SK-N-SH treated with all-trans-retinoic acid at 6 μM for 48 hours (cell line): Measurements from ENCODE around the gene AVEN.

Source experiments
- ATAC-seq: fragments of 200-7000 bp; cut with Tn5 transposase; 3 replicates; pipeline ENCODE4 v1.9.1; 2020; ENCODE audit warnings: mild to moderate bottlenecking, moderate library complexity
- ARNTL ChIP-seq: fragments of 450-650 bp; formaldehyde crosslinking; IDR thresholded peaks from 2 replicates; pipeline ENCODE4 v1.5.0; 2020; ENCODE audit warnings: low read depth, mild to moderate bottlenecking, moderate library complexity, borderline replicate concordance
- BACH2 ChIP-seq: fragments of 250-450 bp; sonication (Bioruptor Pico); IDR thresholded peaks from 2 replicates; pipeline ENCODE4 v1.9.0; 2021; ENCODE audit warnings: mild to moderate bottlenecking, borderline replicate concordance
- CSDC2 ChIP-seq: fragments of 250-450 bp; sonication (Bioruptor Pico); IDR thresholded peaks from 2 replicates; pipeline ENCODE4 v1.5.0; 2020; ENCODE audit warnings: mild to moderate bottlenecking, moderate library complexity
- ESRRG ChIP-seq: fragments of 250-450 bp; sonication (Bioruptor Pico); IDR thresholded peaks from 2 replicates; pipeline ENCODE4 v1.6.1; 2021; ENCODE audit warnings: mild to moderate bottlenecking
- GLIS3 ChIP-seq: fragments of 250-450 bp; sonication (Bioruptor Pico); IDR thresholded peaks from 2 replicates; pipeline ENCODE4 v1.5.0; 2020; ENCODE audit warnings: mild to moderate bottlenecking, moderate library complexity
- ISL1 ChIP-seq: fragments of 250-450 bp; sonication (Bioruptor Pico); IDR thresholded peaks from 2 replicates; pipeline ENCODE4 v2.1.2; 2022; ENCODE audit warnings: mild to moderate bottlenecking, moderate library complexity
- OSR1 ChIP-seq: fragments of 250-450 bp; sonication (Bioruptor Pico); IDR thresholded peaks from 2 replicates; pipeline ENCODE4 v1.8.0; 2022; ENCODE audit warnings: moderate library complexity, mild to moderate bottlenecking, inconsistent platforms
- POU6F1 ChIP-seq: fragments of 250-450 bp; sonication (Bioruptor Pico); IDR thresholded peaks from 2 replicates; pipeline ENCODE4 v1.8.0; 2021; ENCODE audit warnings: low read depth, mild to moderate bottlenecking, moderate library complexity, borderline replicate concordance
- PPARA ChIP-seq: fragments of 250-450 bp; sonication (Bioruptor Pico); IDR thresholded peaks from 2 replicates; pipeline ENCODE4 v1.5.0; 2020; ENCODE audit warnings: mild to moderate bottlenecking, borderline replicate concordance
- RARB ChIP-seq: fragments of 250-450 bp; sonication (Bioruptor Pico); IDR thresholded peaks from 2 replicates; pipeline ENCODE4 v1.8.0; 2021; ENCODE audit warnings: mild to moderate bottlenecking, moderate library complexity
- TCF4 ChIP-seq: fragments of 250-450 bp; sonication (Bioruptor Pico); IDR thresholded peaks from 2 replicates; pipeline ENCODE4 v1.8.0; 2021; ENCODE audit warnings: mild to moderate bottlenecking, moderate library complexity, borderline replicate concordance
- TOX ChIP-seq: fragments of 250-450 bp; sonication (Bioruptor Pico); IDR thresholded peaks from 2 replicates; pipeline ENCODE4 v1.8.0; 2021; ENCODE audit warnings: mild to moderate bottlenecking, moderate library complexity, borderline replicate concordance
- ZC3H10 ChIP-seq: fragments of 250-450 bp; sonication (Bioruptor Pico); IDR thresholded peaks from 2 replicates; pipeline ENCODE4 v1.5.1; 2021; ENCODE audit warnings: mild to moderate bottlenecking, moderate library complexity
- ZFP3 ChIP-seq: fragments of 250-450 bp; sonication (Bioruptor Pico); IDR thresholded peaks from 2 replicates; pipeline ENCODE4 v1.5.0; 2020; ENCODE audit warnings: mild to moderate bottlenecking, moderate library complexity
- ZFP30 ChIP-seq: fragments of 450-650 bp; formaldehyde crosslinking; IDR thresholded peaks from 2 replicates; pipeline ENCODE4 v1.5.0; 2022; ENCODE audit warnings: mild to moderate bottlenecking, moderate library complexity
- ZNF565 ChIP-seq: fragments of 450-650 bp; formaldehyde crosslinking; conservative IDR thresholded peaks from 2 replicates; pipeline ENCODE4 v1.5.0; 2020; ENCODE audit warnings: low read depth, mild to moderate bottlenecking, moderate library complexity
- ZNF70 ChIP-seq: fragments of 450-650 bp; formaldehyde crosslinking; IDR thresholded peaks from 2 replicates; pipeline ENCODE4 v1.5.0; 2020; ENCODE audit warnings: mild to moderate bottlenecking, moderate library complexity
- ZNF8 ChIP-seq: fragments of 450-650 bp; formaldehyde crosslinking; IDR thresholded peaks from 2 replicates; pipeline ENCODE4 v1.5.0; 2020; ENCODE audit warnings: mild to moderate bottlenecking, moderate library complexity
- TF ChIP-seq, protein P1 (sequence below): fragments of 250-450 bp; sonication (Bioruptor Pico); IDR thresholded peaks from 2 replicates; pipeline ENCODE4 v1.5.0; 2020; ENCODE audit warnings: mild to moderate bottlenecking, moderate library complexity
- TF ChIP-seq, protein P2 (sequence below): fragments of 250-450 bp; sonication (Bioruptor Pico); IDR thresholded peaks from 2 replicates; pipeline ENCODE4 v1.5.1; 2021; ENCODE audit warnings: mild to moderate bottlenecking, moderate library complexity
- TF ChIP-seq, protein P3 (sequence below): fragments of 250-450 bp; sonication (Bioruptor Pico); IDR thresholded peaks from 2 replicates; pipeline ENCODE4 v1.5.1; 2020; ENCODE audit warnings: low read depth, mild to moderate bottlenecking, moderate library complexity

Gene AVEN

GRCh38 chr15:33852570-33852969 lies 186.4 kb downstream of the AVEN start:
- peak; percentile 76 for ATAC-seq

GRCh38 chr15:33852094-33852493 lies 186.9 kb downstream of the AVEN start:
- TF ChIP-seq ARNTL (CRISPR knock-in tag) (no peak), ISL1 (CRISPR knock-in tag) (no peak), ZNF8 (no peak), BACH2 (CRISPR knock-in tag) (no peak), POU6F1 (no peak), PPARA (CRISPR knock-in tag) (no peak), GLIS3 (CRISPR knock-in tag) (no peak), TOX (CRISPR knock-in tag) (no peak), ZC3H10 (no peak), ZNF565 (CRISPR knock-in tag) (no peak)
- TF ChIP-seq, protein P1, sequence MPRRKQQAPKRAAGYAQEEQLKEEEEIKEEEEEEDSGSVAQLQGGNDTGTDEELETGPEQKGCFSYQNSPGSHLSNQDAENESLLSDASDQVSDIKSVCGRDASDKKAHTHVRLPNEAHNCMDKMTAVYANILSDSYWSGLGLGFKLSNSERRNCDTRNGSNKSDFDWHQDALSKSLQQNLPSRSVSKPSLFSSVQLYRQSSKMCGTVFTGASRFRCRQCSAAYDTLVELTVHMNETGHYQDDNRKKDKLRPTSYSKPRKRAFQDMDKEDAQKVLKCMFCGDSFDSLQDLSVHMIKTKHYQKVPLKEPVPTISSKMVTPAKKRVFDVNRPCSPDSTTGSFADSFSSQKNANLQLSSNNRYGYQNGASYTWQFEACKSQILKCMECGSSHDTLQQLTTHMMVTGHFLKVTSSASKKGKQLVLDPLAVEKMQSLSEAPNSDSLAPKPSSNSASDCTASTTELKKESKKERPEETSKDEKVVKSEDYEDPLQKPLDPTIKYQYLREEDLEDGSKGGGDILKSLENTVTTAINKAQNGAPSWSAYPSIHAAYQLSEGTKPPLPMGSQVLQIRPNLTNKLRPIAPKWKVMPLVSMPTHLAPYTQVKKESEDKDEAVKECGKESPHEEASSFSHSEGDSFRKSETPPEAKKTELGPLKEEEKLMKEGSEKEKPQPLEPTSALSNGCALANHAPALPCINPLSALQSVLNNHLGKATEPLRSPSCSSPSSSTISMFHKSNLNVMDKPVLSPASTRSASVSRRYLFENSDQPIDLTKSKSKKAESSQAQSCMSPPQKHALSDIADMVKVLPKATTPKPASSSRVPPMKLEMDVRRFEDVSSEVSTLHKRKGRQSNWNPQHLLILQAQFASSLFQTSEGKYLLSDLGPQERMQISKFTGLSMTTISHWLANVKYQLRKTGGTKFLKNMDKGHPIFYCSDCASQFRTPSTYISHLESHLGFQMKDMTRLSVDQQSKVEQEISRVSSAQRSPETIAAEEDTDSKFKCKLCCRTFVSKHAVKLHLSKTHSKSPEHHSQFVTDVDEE, result no peak
- TF ChIP-seq, protein P2, sequence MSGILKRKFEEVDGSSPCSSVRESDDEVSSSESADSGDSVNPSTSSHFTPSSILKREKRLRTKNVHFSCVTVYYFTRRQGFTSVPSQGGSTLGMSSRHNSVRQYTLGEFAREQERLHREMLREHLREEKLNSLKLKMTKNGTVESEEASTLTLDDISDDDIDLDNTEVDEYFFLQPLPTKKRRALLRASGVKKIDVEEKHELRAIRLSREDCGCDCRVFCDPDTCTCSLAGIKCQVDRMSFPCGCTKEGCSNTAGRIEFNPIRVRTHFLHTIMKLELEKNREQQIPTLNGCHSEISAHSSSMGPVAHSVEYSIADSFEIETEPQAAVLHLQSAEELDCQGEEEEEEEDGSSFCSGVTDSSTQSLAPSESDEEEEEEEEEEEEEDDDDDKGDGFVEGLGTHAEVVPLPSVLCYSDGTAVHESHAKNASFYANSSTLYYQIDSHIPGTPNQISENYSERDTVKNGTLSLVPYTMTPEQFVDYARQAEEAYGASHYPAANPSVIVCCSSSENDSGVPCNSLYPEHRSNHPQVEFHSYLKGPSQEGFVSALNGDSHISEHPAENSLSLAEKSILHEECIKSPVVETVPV, result no peak
- ATAC-seq, result peak; percentile 44

More at GRCh38 chr15:33852570-33852969, 186.4 kb downstream of the AVEN start:
- no peak for TF ChIP-seq TCF4 (CRISPR knock-in tag)
- TF ChIP-seq ZFP30 (CRISPR knock-in tag), result no peak
- no peak for TF ChIP-seq ZNF565 (CRISPR knock-in tag)
- TF ChIP-seq, protein P2, result no peak
- TF ChIP-seq OSR1 (CRISPR knock-in tag), result no peak
- no peak for TF ChIP-seq RARB (CRISPR knock-in tag)
- no peak for TF ChIP-seq PPARA (CRISPR knock-in tag)
- TF ChIP-seq TOX (CRISPR knock-in tag), result no peak; the same call in 1 of the 2 replicates
- TF ChIP-seq ISL1 (CRISPR knock-in tag), result peak; percentile 81
- no peak for TF ChIP-seq ZC3H10
- TF ChIP-seq ESRRG (CRISPR knock-in tag), result no peak
- TF ChIP-seq ZFP3, result 0 out of 2 replicates have a peak, but pooled peaks have one; percentile 59
- TF ChIP-seq, protein P3, sequence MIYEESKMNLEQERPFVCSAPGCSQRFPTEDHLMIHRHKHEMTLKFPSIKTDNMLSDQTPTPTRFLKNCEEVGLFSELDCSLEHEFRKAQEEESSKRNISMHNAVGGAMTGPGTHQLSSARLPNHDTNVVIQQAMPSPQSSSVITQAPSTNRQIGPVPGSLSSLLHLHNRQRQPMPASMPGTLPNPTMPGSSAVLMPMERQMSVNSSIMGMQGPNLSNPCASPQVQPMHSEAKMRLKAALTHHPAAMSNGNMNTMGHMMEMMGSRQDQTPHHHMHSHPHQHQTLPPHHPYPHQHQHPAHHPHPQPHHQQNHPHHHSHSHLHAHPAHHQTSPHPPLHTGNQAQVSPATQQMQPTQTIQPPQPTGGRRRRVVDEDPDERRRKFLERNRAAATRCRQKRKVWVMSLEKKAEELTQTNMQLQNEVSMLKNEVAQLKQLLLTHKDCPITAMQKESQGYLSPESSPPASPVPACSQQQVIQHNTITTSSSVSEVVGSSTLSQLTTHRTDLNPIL (CRISPR knock-in tag), result no peak
- TF ChIP-seq GLIS3 (CRISPR knock-in tag), result 0 out of 2 replicates have a peak, but pooled peaks have one; percentile 45

- TF ChIP-seq CSDC2 (CRISPR knock-in tag), result no peak
- no peak for TF ChIP-seq ESRRG (CRISPR knock-in tag)
- TF ChIP-seq ZFP3, result no peak
- ATAC-seq, result no peak
Measured at GRCh38 chr15:33851079-33851478, 187.9 kb downstream of the AVEN start.

GRCh38 chr15:33848011-33848410 lies 191.0 kb downstream of the AVEN start:
- no peak for ATAC-seq

More at GRCh38 chr15:33848011-33848410, 191.0 kb downstream of the AVEN start:
- TF ChIP-seq ESRRG (CRISPR knock-in tag) (no peak), ARNTL (CRISPR knock-in tag) (no peak), ZNF70 (no peak), RARB (CRISPR knock-in tag) (no peak), ZC3H10 (no peak), ZNF565 (CRISPR knock-in tag) (no peak), TCF4 (CRISPR knock-in tag) (no peak)
- TF ChIP-seq, protein P2, result no peak
- TF ChIP-seq, protein P3 (CRISPR knock-in tag), result no peak
